GM06990 (cell line): ENCODE data around the gene MT1F.

Source experiments
- DNase-seq: peaks from one replicate; pipeline ENCODE4 v3.0.0-alpha.2; 2011; ENCODE audit not compliant: insufficient read length; ENCODE audit errors: extremely low read depth
- H3K27me3 ChIP-seq: replicated peaks from 2 replicates; pipeline ENCODE4 v1.6.0; 2011; ENCODE audit warnings: low read length; ENCODE audit not compliant: control insufficient read depth, insufficient read depth
- H3K36me3 ChIP-seq: 2 replicates; pipeline ENCODE4 v1.5.1; 2011; ENCODE audit warnings: low read length; ENCODE audit not compliant: control insufficient read depth, insufficient read depth
- H3K4me3 ChIP-seq: replicated peaks from 2 replicates; pipeline ENCODE4 v1.5.1; 2011; ENCODE audit warnings: low read depth, mild to moderate bottlenecking, control low read depth, low read length
- TF ChIP-seq, protein P1 (sequence below): IDR thresholded peaks from 2 replicates; pipeline ENCODE4 v1.5.1; 2011; ENCODE audit warnings: low read length, control low read depth, mild to moderate bottlenecking, inconsistent platforms; ENCODE audit not compliant: insufficient read depth, poor library complexity, severe bottlenecking

Gene MT1F

DNA sequence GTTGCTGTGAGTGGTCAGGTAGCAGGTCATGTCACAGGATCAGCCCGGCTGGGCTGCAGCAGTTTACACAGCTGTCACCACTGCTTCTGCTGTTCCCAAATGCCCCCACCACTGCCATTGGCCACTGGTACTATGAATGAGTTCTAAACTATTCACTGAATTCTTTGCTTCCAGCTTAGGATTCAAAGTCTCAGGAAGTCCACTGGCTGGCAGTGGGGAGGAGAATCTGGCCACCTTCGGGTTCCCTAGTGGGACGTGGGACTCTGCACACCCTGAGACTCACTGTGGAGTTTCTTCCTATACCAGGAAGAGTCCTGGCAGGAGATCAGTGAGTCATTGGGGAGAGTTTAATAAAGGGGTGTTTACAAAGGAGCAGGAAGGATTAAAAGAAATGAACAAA lies 31.4 kb downstream of the MT1F start:
- Histone ChIP-seq H3K4me3 (no peak overlapping the region), H3K27me3 (no peaks in the 10 kb centered on the region; the same call in none of the 2 replicates), H3K36me3 (no peaks in the 10 kb centered on the region)
- TF ChIP-seq, protein P1, sequence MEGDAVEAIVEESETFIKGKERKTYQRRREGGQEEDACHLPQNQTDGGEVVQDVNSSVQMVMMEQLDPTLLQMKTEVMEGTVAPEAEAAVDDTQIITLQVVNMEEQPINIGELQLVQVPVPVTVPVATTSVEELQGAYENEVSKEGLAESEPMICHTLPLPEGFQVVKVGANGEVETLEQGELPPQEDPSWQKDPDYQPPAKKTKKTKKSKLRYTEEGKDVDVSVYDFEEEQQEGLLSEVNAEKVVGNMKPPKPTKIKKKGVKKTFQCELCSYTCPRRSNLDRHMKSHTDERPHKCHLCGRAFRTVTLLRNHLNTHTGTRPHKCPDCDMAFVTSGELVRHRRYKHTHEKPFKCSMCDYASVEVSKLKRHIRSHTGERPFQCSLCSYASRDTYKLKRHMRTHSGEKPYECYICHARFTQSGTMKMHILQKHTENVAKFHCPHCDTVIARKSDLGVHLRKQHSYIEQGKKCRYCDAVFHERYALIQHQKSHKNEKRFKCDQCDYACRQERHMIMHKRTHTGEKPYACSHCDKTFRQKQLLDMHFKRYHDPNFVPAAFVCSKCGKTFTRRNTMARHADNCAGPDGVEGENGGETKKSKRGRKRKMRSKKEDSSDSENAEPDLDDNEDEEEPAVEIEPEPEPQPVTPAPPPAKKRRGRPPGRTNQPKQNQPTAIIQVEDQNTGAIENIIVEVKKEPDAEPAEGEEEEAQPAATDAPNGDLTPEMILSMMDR = no peak
- no peak for DNase-seq

DNA sequence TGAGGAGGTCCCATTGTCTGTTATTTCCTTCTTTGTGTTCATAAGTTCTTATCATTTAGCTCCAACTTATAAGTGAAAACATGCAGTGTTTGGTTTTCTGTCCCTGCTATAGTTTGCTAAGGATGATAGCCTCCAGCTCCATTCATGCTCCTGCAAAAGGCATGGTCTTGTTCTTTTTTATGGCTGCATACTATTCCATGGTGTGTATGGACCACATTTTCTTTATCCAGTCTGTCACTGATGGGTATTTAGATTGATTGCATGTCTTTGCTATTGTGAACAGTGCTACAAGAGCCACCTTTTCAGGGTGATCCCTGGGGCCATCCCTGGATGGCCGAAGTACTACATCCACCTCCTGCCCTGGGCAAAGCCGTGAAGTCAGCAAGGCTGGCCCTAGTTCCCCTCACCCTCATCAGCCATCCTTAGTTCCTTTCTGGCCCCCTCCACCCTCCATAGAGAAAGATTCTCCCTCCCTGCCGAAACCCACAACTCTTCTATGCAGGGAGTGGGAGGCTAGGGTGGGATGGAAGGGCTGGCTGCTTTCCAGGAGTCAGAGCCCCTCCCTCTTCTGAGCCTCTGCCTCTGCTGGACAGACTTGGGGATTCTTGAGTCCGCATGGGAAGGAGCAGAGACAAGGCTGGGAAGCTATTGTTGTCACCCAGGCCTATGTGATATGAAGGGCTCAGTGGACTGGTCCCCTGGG lies 32.8 kb downstream of the MT1F start:
- H3K4me3 ChIP-seq = no peak overlapping the region
- H3K36me3 ChIP-seq = no peaks in the 10 kb centered on the region
- H3K27me3 ChIP-seq = no peaks in the 10 kb centered on the region; the same call in none of the 2 replicates
- DNase-seq = no peak
- TF ChIP-seq, protein P1 = no peak

- no peak overlapping the region for H3K4me3 ChIP-seq
- TF ChIP-seq, protein P1 = no peak
- no peaks in the 10 kb centered on the region for H3K36me3 ChIP-seq
Measured at GRCh38 chr16:56691885-56692284, 34.1 kb downstream of the MT1F start.

DNA sequence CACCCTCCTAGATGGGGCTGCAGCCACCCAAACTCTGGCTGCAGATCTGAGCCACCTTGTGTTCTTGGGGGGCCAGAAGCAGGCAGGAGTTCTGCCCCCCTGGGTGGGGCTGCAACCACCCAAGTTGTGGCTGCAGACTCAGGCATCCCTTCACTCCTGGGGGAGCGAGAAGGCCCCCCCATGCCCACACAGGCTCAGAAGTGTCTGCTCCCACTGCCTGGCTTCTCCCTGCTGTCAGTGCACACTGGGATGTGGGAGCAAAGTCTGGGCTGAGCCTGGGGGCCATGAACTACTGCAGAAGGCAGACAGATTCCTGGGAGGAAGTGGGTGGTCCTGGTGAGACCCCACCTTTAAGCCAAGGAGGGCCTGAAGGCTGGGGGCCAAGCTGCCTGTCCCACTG lies 37.5 kb downstream of the MT1F start:
- H3K36me3 ChIP-seq = no peaks in the 10 kb centered on the region
- TF ChIP-seq, protein P1 = no peak
- no peak for DNase-seq
- no peaks in the 10 kb centered on the region; the same call in 1 of the 2 replicates for H3K27me3 ChIP-seq
- H3K4me3 ChIP-seq = no peak overlapping the region

More at GRCh38 chr16:56691885-56692284, 34.1 kb downstream of the MT1F start:
- no peak for DNase-seq
- H3K27me3 ChIP-seq = no peaks in the 10 kb centered on the region; the same call in none of the 2 replicates

DNA sequence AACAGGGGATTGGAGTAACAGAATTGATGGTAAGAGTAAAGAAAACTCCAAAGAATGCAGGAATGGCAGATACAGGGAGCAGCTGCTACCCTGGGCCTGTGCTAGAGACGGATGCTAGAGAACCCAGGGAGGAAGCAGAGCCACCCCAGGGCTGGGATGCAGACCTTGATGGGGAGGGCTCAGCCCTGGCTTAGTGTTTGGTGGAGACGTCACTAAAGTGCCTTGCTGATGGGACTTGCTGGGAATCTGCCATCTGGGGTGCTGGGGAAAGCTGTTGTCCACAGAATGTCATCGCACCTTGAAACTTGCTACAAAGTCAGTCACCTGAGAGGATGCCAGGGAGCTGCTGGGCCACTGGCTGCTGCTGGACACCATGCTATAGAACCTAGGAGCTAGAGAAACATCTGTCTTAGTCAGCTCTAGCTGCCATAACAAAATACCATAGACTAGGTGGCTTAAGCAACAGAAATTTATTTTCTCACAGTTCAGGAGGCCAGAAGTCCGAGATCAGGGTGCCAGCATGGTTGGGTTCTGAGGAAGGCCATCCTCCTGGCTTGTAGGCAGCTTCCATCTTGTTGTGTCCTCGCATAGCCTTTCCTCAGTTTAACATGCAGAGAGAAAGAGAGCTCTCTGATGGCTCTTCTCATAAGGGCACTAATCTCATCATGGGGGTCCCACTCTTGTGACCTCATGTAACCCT lies 39.8 kb downstream of the MT1F start:
- Histone ChIP-seq H3K36me3 (no peaks in the 10 kb centered on the region), H3K4me3 (no peak overlapping the region), H3K27me3 (no peaks in the 10 kb centered on the region; the same call in 1 of the 2 replicates)
- TF ChIP-seq, protein P1 = no peak
- DNase-seq = no peak
